GDM1 (cell line): Measurements from ENCODE around the gene ZNF217.
"Not testable (repeated sequence)": the region's sequence is repeated elsewhere in the genome, so short reads cannot be mapped to it uniquely, and the experiment has no call there.

ENCODE experiments used
- DNase-seq: peaks from one replicate; lab custom pipeline; 2025; lab: John Stamatoyannopoulos, UW

Gene ZNF217

GRCh38 chr20:53565254-53565653, 28.4 kb downstream of the ZNF217 start:
- DNase-seq: no peak

GRCh38 chr20:53562104-53562764, 31.4 kb downstream of the ZNF217 start:
- not testable (repeated sequence) for DNase-seq

GRCh38 chr20:53561505-53561904, 32.1 kb downstream of the ZNF217 start:
- no peak for DNase-seq

- no peak for DNase-seq
Measured at GRCh38 chr20:53559816-53560215, 33.8 kb downstream of the ZNF217 start.

GRCh38 chr20:53557130-53557529, 36.5 kb downstream of the ZNF217 start:
- DNase-seq: no peak

GRCh38 chr20:53556267-53556897, 37.3 kb downstream of the ZNF217 start:
- no peak for DNase-seq

GRCh38 chr20:53555816-53556215, 37.8 kb downstream of the ZNF217 start:
- no peak for DNase-seq

GRCh38 chr20:53555081-53555480, 38.6 kb downstream of the ZNF217 start:
- no peak for DNase-seq

- DNase-seq: not testable (repeated sequence)
Measured at GRCh38 chr20:53552572-53552893, 41.1 kb downstream of the ZNF217 start.

- not testable (repeated sequence) for DNase-seq
Measured at GRCh38 chr20:53551719-53552571, 41.7 kb downstream of the ZNF217 start.

- no peak for DNase-seq
Measured at GRCh38 chr20:53550280-53551187, 43.1 kb downstream of the ZNF217 start.

GRCh38 chr20:53547664-53548239, 45.9 kb downstream of the ZNF217 start:
- peak; percentile 26 for DNase-seq

- DNase-seq: no peak
Measured at GRCh38 chr20:53539516-53539915, 54.1 kb downstream of the ZNF217 start.

GRCh38 chr20:53536382-53536781, 57.3 kb downstream of the ZNF217 start:
- not testable (repeated sequence) for DNase-seq

GRCh38 chr20:53535878-53536277, 57.8 kb downstream of the ZNF217 start:
- DNase-seq: no peak

GRCh38 chr20:53534037-53534436, 59.6 kb downstream of the ZNF217 start:
- DNase-seq: no peak

GRCh38 chr20:53533500-53533899, 60.1 kb downstream of the ZNF217 start:
- no peak for DNase-seq

- not testable (repeated sequence) for DNase-seq
Measured at GRCh38 chr20:53532654-53533312, 60.9 kb downstream of the ZNF217 start.

GRCh38 chr20:53530440-53530839, 63.2 kb downstream of the ZNF217 start:
- no peak for DNase-seq

GRCh38 chr20:53529658-53530057, 64.0 kb downstream of the ZNF217 start:
- DNase-seq: no peak

GRCh38 chr20:53527196-53527595, 66.4 kb downstream of the ZNF217 start:
- no peak for DNase-seq
